SHP77 (cell line): Measurements from ENCODE around the gene TMEFF2.
"Not testable (repeated sequence)": the region's sequence is repeated elsewhere in the genome, so short reads cannot be mapped to it uniquely, and the experiment has no call there.

ENCODE experiments used
- DNase-seq, 2 experiments: peaks; one replicate each; lab custom pipeline; 2025; lab: John Stamatoyannopoulos, UW

The TMEFF2 gene

GRCh38 chr2:192184349-192184748 is 10.4 kb downstream of the TMEFF2 start:
- DNase-seq = no peak

GRCh38 chr2:192183296-192183695 is 11.4 kb downstream of the TMEFF2 start:
- DNase-seq = no peak

GRCh38 chr2:192166946-192167345 is 27.8 kb downstream of the TMEFF2 start:
- DNase-seq = no peak

GRCh38 chr2:192165842-192166241 is 28.9 kb downstream of the TMEFF2 start:
- no peak for DNase-seq

- peak; percentile 36 to 50 for DNase-seq
Measured at GRCh38 chr2:192162392-192163042, 32.2 kb downstream of the TMEFF2 start.

GRCh38 chr2:192161656-192162290 is 33.0 kb downstream of the TMEFF2 start:
- no peak for DNase-seq

GRCh38 chr2:192159736-192160135 is 35.0 kb downstream of the TMEFF2 start:
- no peak for DNase-seq

- DNase-seq = no peak
Measured at GRCh38 chr2:192159208-192159607, 35.5 kb downstream of the TMEFF2 start.

GRCh38 chr2:192157776-192158175 is 37.0 kb downstream of the TMEFF2 start:
- DNase-seq = no peak

GRCh38 chr2:192155511-192156118 is 39.1 kb downstream of the TMEFF2 start:
- peak; percentile 4 to 30 for DNase-seq

GRCh38 chr2:192153561-192153960 is 41.2 kb downstream of the TMEFF2 start:
- DNase-seq = no peak

GRCh38 chr2:192151853-192152252 is 42.9 kb downstream of the TMEFF2 start:
- DNase-seq = peak; percentile 72 to 86

- DNase-seq = no peak
Measured at GRCh38 chr2:192150166-192150565, 44.6 kb downstream of the TMEFF2 start.

- no peak for DNase-seq
Measured at GRCh38 chr2:192148620-192149321, 46.0 kb downstream of the TMEFF2 start.

GRCh38 chr2:192148241-192148619 is 46.5 kb downstream of the TMEFF2 start:
- no peak for DNase-seq

- DNase-seq = no peak
Measured at GRCh38 chr2:192146069-192147015, 48.4 kb downstream of the TMEFF2 start.

- DNase-seq = no peak
Measured at GRCh38 chr2:192145496-192145895, 49.2 kb downstream of the TMEFF2 start.

GRCh38 chr2:192140236-192140839 is 54.4 kb downstream of the TMEFF2 start:
- DNase-seq = no peak

GRCh38 chr2:192139813-192140212 is 54.9 kb downstream of the TMEFF2 start:
- DNase-seq = no peak

GRCh38 chr2:192137451-192137850 is 57.3 kb downstream of the TMEFF2 start:
- DNase-seq = no peak

GRCh38 chr2:192132604-192133003 is 62.1 kb downstream of the TMEFF2 start:
- not testable (repeated sequence) for DNase-seq
